DOHH2 (cell line): ENCODE data around the gene AGTRAP.

Source experiments
- EZH2phosphoT487 ChIP-seq: fragments of 200-600 bp; sonication (generic); IDR thresholded peaks from 2 replicates; pipeline ENCODE4 v1.6.1; 2017; ENCODE audit warnings: borderline replicate concordance, mild to moderate bottlenecking, antibody characterized with exemption, low read length, moderate library complexity, mixed read lengths
- TF ChIP-seq, protein P1 (sequence below): fragments of 200-600 bp; sonication (generic); IDR thresholded peaks from one replicate; pipeline ENCODE4 v1.5.1; 2014; ENCODE audit warnings: antibody characterized with exemption, mild to moderate bottlenecking, low read depth, low read length; ENCODE audit not compliant: poor library complexity, severe bottlenecking

DNA sequence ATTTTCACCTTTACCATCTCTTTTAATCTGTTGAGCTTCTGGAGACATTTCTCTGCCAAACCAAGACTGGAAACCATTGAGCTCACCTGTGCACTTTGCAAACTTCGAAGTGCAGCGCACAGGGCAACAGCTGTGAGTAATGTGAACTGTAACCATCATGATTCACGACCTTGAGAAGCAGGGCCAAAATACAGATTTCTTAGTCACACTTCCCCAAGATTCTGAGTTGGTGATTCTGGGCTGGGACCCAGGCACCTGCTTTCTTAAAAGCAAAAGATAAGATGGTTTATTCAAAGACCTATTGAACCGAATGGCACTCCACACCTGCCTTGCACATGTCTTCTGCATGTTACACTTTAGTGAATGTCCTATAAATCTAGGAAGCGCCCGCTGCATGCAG is 10.2 kb downstream of the AGTRAP start:
- TF ChIP-seq, protein P1, sequence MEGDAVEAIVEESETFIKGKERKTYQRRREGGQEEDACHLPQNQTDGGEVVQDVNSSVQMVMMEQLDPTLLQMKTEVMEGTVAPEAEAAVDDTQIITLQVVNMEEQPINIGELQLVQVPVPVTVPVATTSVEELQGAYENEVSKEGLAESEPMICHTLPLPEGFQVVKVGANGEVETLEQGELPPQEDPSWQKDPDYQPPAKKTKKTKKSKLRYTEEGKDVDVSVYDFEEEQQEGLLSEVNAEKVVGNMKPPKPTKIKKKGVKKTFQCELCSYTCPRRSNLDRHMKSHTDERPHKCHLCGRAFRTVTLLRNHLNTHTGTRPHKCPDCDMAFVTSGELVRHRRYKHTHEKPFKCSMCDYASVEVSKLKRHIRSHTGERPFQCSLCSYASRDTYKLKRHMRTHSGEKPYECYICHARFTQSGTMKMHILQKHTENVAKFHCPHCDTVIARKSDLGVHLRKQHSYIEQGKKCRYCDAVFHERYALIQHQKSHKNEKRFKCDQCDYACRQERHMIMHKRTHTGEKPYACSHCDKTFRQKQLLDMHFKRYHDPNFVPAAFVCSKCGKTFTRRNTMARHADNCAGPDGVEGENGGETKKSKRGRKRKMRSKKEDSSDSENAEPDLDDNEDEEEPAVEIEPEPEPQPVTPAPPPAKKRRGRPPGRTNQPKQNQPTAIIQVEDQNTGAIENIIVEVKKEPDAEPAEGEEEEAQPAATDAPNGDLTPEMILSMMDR, result no peak
- TF ChIP-seq EZH2phosphoT487, result no peak
